Thyroid gland (tissue), 4 donors: ENCODE data around the gene PLCB1. TPM values are rescaled to one million over a fixed set of nuclear protein-coding genes. Genes with fewer than 3 reads are reported as not detected.

Experiments used
- DNase-seq, 2 donors: peaks; one replicate each; pipeline ENCODE4 v3.0.0-alpha.2; 2019
- H3K27ac ChIP-seq, 3 donors: fragments of 200-600 bp; sonication (generic); 1 replicate in 2 of 3; 2 replicates in 1 of 3; pipeline ENCODE4 v1.5.1; 2016 to 2019; ENCODE audit warnings: mild to moderate bottlenecking in 1 of 3, moderate library complexity in 1 of 3
- H3K27me3 ChIP-seq: fragments of 200-600 bp; sonication (generic); one replicate; pipeline ENCODE4 v1.5.1; 2019
- H3K36me3 ChIP-seq, 2 donors: fragments of 200-600 bp; sonication (generic); one replicate each; pipeline ENCODE4 v1.5.1; 2016 to 2019
- H3K4me1 ChIP-seq, 2 donors: fragments of 200-600 bp; sonication (generic); one replicate each; pipeline ENCODE4 v1.5.1; 2017 to 2019
- H3K4me3 ChIP-seq, 3 donors: fragments of 200-600 bp; sonication (generic); replicated peaks in 1 of 3; 1 replicate in 2 of 3; 2 replicates in 1 of 3; pipeline ENCODE4 v1.5.1; 2016; ENCODE audit warnings: mild to moderate bottlenecking in 1 of 3
- H3K9me3 ChIP-seq: fragments of 200-600 bp; sonication (generic); one replicate; pipeline ENCODE4 v1.5.1; 2017
- CTCF ChIP-seq, 6 experiments: fragments of 200-600 bp in 3 of 6; fragments of 450-650 bp in 3 of 6; sonication (generic) in 3 of 6; IDR thresholded peaks; one replicate each; pipeline ENCODE4 v1.5.1; 2016 to 2019; ENCODE audit warnings: antibody characterized with exemption in 6 of 6, mild to moderate bottlenecking in 2 of 6, inconsistent platforms in 1 of 6, moderate library complexity in 1 of 6
- POLR2A ChIP-seq, 2 donors: fragments of 450-650 bp; IDR thresholded peaks; one replicate each; pipeline ENCODE4 v1.6.1; 2017; ENCODE audit warnings: antibody characterized with exemption in 2 of 2, mild to moderate bottlenecking in 2 of 2, moderate library complexity in 1 of 2
- WGBS, 2 donors: methylation state at CpG; one replicate each; pipeline ENCODE4 v1.1.5; 2017; 5-methylcytosine and 5-hydroxymethylcytosine counted together
- intact Hi-C: fragments of 100-400 bp; cut with DNase I; formaldehyde crosslinking; loops from one replicate; pipeline ENCODE4 v1.15.1; 2023
- total RNA-seq, 4 donors: library from RNA; depleted of rRNA; stranded (reverse); fragments of >200 nt; gene quantifications; one replicate each; pipeline ENCODE4 v1.2.3, GENCODE V29; 2016

Gene PLCB1
- total RNA-seq, 4 donors from 2014 or later, result 7.3 to 14.1 (median 11.0) TPM

GRCh38 chr20:8315639-8316573 lies 183.8 kb downstream of the PLCB1 start:
- Histone ChIP-seq H3K9me3 (no peaks in the 10 kb centered on the region), H3K36me3 (no peaks in the 10 kb centered on the region), H3K4me1 (peaks cover 14 to 23% of the 10 kb centered on the region in 2 donors), H3K27me3 (no peaks in the 10 kb centered on the region), H3K27ac (no peak overlapping the region), H3K4me3 (no peak overlapping the region)
- intact Hi-C loops, result no loop called here
- no peak for DNase-seq
- 78 to 83% methylated on average over 10 of the region's 10 CpGs for WGBS, 2 donors
- no peak for TF ChIP-seq CTCF (IDR thresholded peaks at IDR 0.05)
- TF ChIP-seq POLR2A (IDR thresholded peaks at IDR 0.05), result no peak

- Histone ChIP-seq H3K27me3 (no peaks in the 10 kb centered on the region), H3K9me3 (no peaks in the 10 kb centered on the region), H3K36me3 (no peaks in the 10 kb centered on the region), H3K4me1 (peaks cover 7 to 16% of the 10 kb centered on the region in 2 donors), H3K4me3 (no peak overlapping the region), H3K27ac (no peak overlapping the region)
- DNase-seq, result no peak
- intact Hi-C loops, result no loop called here
- 91 to 100% methylated on average over 1 of the region's 1 CpG for WGBS, 2 donors
- TF ChIP-seq CTCF (IDR thresholded peaks at IDR 0.05) (no peak), POLR2A (IDR thresholded peaks at IDR 0.05) (no peak)
Measured at GRCh38 chr20:8317448-8317847, 185.4 kb downstream of the PLCB1 start.

- Histone ChIP-seq H3K9me3 (no peaks in the 10 kb centered on the region), H3K27me3 (no peaks in the 10 kb centered on the region), H3K4me1 (peaks cover 7 to 16% of the 10 kb centered on the region in 2 donors), H3K27ac (no peak overlapping the region), H3K4me3 (no peak overlapping the region), H3K36me3 (no peaks in the 10 kb centered on the region)
- no peak for DNase-seq
- 88 to 90% methylated on average over 3 of the region's 3 CpGs for WGBS, 2 donors
- no peak for TF ChIP-seq CTCF (IDR thresholded peaks at IDR 0.05)
- no peak for TF ChIP-seq POLR2A (IDR thresholded peaks at IDR 0.05)
- intact Hi-C loops, result no loop called here
Measured at GRCh38 chr20:8318965-8319625, 187.0 kb downstream of the PLCB1 start.

GRCh38 chr20:8320306-8320705 lies 188.2 kb downstream of the PLCB1 start:
- H3K9me3 ChIP-seq, result no peaks in the 10 kb centered on the region
- peaks cover 7 to 16% of the 10 kb centered on the region in 2 donors for H3K4me1 ChIP-seq
- 78 to 82% methylated on average over 1 of the region's 1 CpG for WGBS, 2 donors
- no peak for DNase-seq
- H3K4me3 ChIP-seq, result no peak overlapping the region
- H3K27me3 ChIP-seq, result no peaks in the 10 kb centered on the region
- H3K27ac ChIP-seq, result no peak overlapping the region
- intact Hi-C loops, result no loop called here
- H3K36me3 ChIP-seq, result no peaks in the 10 kb centered on the region
- no peak for TF ChIP-seq POLR2A (IDR thresholded peaks at IDR 0.05)
- no peak for TF ChIP-seq CTCF (IDR thresholded peaks at IDR 0.05)

GRCh38 chr20:8321001-8321400 lies 188.9 kb downstream of the PLCB1 start:
- no peaks in the 10 kb centered on the region for H3K9me3 ChIP-seq
- H3K27me3 ChIP-seq, result no peaks in the 10 kb centered on the region
- H3K4me3 ChIP-seq, result no peak overlapping the region
- no peaks in the 10 kb centered on the region for H3K36me3 ChIP-seq
- H3K27ac ChIP-seq, result no peak overlapping the region
- DNase-seq, result no peak
- no peak for TF ChIP-seq POLR2A (IDR thresholded peaks at IDR 0.05)
- TF ChIP-seq CTCF (IDR thresholded peaks at IDR 0.05), result no peak
- H3K4me1 ChIP-seq, result peaks cover 6 to 9% of the 10 kb centered on the region in 2 donors
- intact Hi-C loops, result no loop called here
- WGBS, 2 donors, result 94 to 96% methylated on average over 4 of the region's 4 CpGs
